Vagina (tissue), 2 donors: ENCODE measurements around the gene SCARF1.

Experiments
- POLR2A ChIP-seq, 2 donors: fragments of 450-650 bp; IDR thresholded peaks; one replicate each; pipeline ENCODE4 v1.6.1; 2017; ENCODE audit warnings: antibody characterized with exemption in 2 of 2, mild to moderate bottlenecking in 2 of 2, moderate library complexity in 2 of 2
- POLR2AphosphoS5 ChIP-seq, 2 donors: sonication (generic); formaldehyde crosslinking; IDR thresholded peaks; one replicate each; pipeline ENCODE4 v1.9.0; 2017; ENCODE audit warnings: antibody characterized with exemption in 2 of 2, mild to moderate bottlenecking in 2 of 2, low read depth in 1 of 2; ENCODE audit not compliant: insufficient read depth in 1 of 2
- TF ChIP-seq, protein P1 (sequence below), 3 experiments: fragments of 450-650 bp in 2 of 3; fragments of 200-600 bp in 1 of 3; sonication (generic) in 1 of 3; IDR thresholded peaks; one replicate each; pipeline ENCODE4 v1.5.1; 2017 to 2019; ENCODE audit warnings: antibody characterized with exemption in 3 of 3, mild to moderate bottlenecking in 2 of 3, moderate library complexity in 2 of 3

DNA sequence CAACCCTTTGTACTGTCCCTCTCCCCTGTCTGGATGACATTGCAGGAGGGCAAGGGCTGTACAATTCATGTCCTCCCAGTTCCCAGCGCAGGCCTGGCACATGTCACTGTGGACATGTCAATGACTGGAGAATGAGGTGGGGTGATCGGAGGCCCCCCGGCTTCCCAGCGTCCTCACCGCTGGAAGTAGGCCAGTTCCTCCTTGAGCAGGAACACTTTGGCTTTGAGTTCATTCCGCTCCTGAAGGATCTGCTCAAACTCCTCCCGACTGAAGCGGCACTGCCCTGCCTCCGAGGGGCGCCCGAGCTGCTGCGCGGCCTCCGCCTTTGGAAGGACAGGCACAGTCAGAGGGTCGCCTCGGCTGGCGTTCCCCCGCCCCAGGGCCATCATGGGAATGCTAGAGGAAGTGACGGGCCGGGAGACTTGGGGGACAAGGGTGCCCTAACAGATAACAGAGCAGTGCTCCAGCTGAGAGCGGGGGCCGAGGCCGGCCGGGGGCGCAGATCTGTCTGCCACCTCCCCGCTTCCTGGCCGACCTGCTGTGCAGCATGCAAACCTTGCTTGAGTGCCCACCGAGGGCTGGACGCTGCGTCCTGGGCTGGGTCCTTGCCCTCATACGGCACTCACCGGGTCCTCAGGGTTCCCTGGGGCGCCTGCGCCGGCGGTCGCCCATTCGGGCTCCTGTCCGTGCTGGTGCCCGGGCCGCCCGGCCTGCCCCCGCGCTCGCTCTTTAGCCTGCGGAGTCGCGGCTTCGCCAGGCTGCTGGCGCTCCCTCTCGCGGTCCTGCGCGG, 2.8 kb upstream of the SCARF1 start:
- peak in 1 of 2 donors; percentile 20 for TF ChIP-seq POLR2AphosphoS5 (IDR thresholded peaks at IDR 0.05; ENCODE audit: insufficient read depth in 1 of 2, low read depth in 1 of 2)
- TF ChIP-seq, protein P1, sequence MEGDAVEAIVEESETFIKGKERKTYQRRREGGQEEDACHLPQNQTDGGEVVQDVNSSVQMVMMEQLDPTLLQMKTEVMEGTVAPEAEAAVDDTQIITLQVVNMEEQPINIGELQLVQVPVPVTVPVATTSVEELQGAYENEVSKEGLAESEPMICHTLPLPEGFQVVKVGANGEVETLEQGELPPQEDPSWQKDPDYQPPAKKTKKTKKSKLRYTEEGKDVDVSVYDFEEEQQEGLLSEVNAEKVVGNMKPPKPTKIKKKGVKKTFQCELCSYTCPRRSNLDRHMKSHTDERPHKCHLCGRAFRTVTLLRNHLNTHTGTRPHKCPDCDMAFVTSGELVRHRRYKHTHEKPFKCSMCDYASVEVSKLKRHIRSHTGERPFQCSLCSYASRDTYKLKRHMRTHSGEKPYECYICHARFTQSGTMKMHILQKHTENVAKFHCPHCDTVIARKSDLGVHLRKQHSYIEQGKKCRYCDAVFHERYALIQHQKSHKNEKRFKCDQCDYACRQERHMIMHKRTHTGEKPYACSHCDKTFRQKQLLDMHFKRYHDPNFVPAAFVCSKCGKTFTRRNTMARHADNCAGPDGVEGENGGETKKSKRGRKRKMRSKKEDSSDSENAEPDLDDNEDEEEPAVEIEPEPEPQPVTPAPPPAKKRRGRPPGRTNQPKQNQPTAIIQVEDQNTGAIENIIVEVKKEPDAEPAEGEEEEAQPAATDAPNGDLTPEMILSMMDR (IDR thresholded peaks at IDR 0.05): peak in 1 of 3 experiments; percentile 80
- no peak for TF ChIP-seq POLR2A (IDR thresholded peaks at IDR 0.05)
